K562 (cell line): Measurements from ENCODE around the gene HS3ST1. TPM values are rescaled to one million over a fixed set of nuclear protein-coding genes. Genes with fewer than 3 reads are reported as not detected.

Source experiments
- ARID2 ChIP-seq: fragments of 450-650 bp; IDR thresholded peaks from 2 replicates; pipeline ENCODE4 v1.6.1; 2017; ENCODE audit warnings: antibody characterized with exemption, mild to moderate bottlenecking
- ETS2 ChIP-seq: IDR thresholded peaks from 2 replicates; pipeline ENCODE4 v1.6.1; 2016; ENCODE audit warnings: borderline replicate concordance, missing genetic modification characterization, mild to moderate bottlenecking, moderate library complexity, missing compliant biosample characterization; ENCODE audit not compliant: poor library complexity, severe bottlenecking
- RAD21 ChIP-seq, 2 experiments: fragments of 250-450 bp in 1 of 2; fragments of 450-650 bp in 1 of 2; sonication (Bioruptor Pico) in 1 of 2; formaldehyde crosslinking in 1 of 2; IDR thresholded peaks in 1 of 2; conservative IDR thresholded peaks in 1 of 2; 2 replicates each; pipeline versions ENCODE4 v1.4.0 to v1.8.0; 2020 to 2022; ENCODE audit warnings: mild to moderate bottlenecking in 2 of 2, moderate library complexity in 1 of 2
- YY1 ChIP-seq, 3 experiments: IDR thresholded peaks; 2 replicates each; pipeline ENCODE4 v1.6.1; 2011; ENCODE audit warnings: low read length in 2 of 3, mild to moderate bottlenecking in 2 of 3, moderate library complexity in 2 of 3, borderline replicate concordance in 1 of 3, control low read depth in 1 of 3, low read depth in 1 of 3; ENCODE audit not compliant: insufficient read depth in 3 of 3, insufficient replicate concordance in 2 of 3, control insufficient read depth in 1 of 3, insufficient read length in 1 of 3; ENCODE audit errors: extremely low read depth in 1 of 3
- ZNF165 ChIP-seq: fragments of 250-450 bp; sonication (Bioruptor Pico); IDR thresholded peaks from 2 replicates; pipeline ENCODE4 v1.4.0; 2020; ENCODE audit warnings: borderline replicate concordance
- ZNF274 ChIP-seq: IDR thresholded peaks from 2 replicates; pipeline ENCODE4 v1.6.1; 2011; ENCODE audit warnings: low read depth, mild to moderate bottlenecking, low read length, moderate library complexity, borderline replicate concordance
- polyA plus RNA-seq, 8 experiments: library from polyadenylated mRNA; depleted of rRNA in 4 of 8; stranded (reverse) in 5 of 8; unstranded in 3 of 8; fragments of >200 nt; fragmentation: Nextera tagmentation in 2 of 8; fragmentation: Illumina TruSeq in 1 of 8; extraction: Ambion mirVana in 2 of 8; extraction: Trizol in 1 of 8; gene quantifications; 2 replicates each; pipeline versions ENCODE4 v1.2.1 to v1.2.3, GENCODE V29; 2011 to 2014; ENCODE audit warnings: inconsistent platforms in 1 of 8, missing spikeins in 1 of 8
- total RNA-seq, 7 experiments: library from RNA; depleted of rRNA in 6 of 7; stranded (reverse); fragments of >200 nt in 6 of 7; fragmentation: Illumina TruSeq in 2 of 7; extraction: Trizol in 2 of 7; gene quantifications; 2 replicates each; pipeline versions ENCODE4 v1.2.1 to v1.2.3, GENCODE V29; 2011 to 2021; ENCODE audit warnings: low replicate concordance in 1 of 7
- TF ChIP-seq, protein P1 (sequence below), 2 experiments: IDR thresholded peaks; 2 replicates each; pipeline ENCODE4 v1.6.1; 2012; ENCODE audit warnings: improper control_type of control experiment in 2 of 2, low read depth in 2 of 2, low read length in 2 of 2, borderline replicate concordance in 1 of 2
- TF ChIP-seq, protein P2 (sequence below): IDR thresholded peaks from 3 replicates; pipeline ENCODE4 v1.6.1; 2011; ENCODE audit warnings: borderline replicate concordance, mild to moderate bottlenecking; ENCODE audit not compliant: insufficient read length, insufficient read depth
- TF ChIP-seq, protein P3 (sequence below): fragments of 450-650 bp; formaldehyde crosslinking; IDR thresholded peaks from 2 replicates; pipeline ENCODE4 v1.4.0; 2020; ENCODE audit warnings: mild to moderate bottlenecking, moderate library complexity

The HS3ST1 gene
- total and polyA plus RNA-seq, 9 of the 15 experiments (the other 6 are each of a cell fraction or from before 2014, with no cell fraction given), result 0.02 TPM; not detected in 8

DNA sequence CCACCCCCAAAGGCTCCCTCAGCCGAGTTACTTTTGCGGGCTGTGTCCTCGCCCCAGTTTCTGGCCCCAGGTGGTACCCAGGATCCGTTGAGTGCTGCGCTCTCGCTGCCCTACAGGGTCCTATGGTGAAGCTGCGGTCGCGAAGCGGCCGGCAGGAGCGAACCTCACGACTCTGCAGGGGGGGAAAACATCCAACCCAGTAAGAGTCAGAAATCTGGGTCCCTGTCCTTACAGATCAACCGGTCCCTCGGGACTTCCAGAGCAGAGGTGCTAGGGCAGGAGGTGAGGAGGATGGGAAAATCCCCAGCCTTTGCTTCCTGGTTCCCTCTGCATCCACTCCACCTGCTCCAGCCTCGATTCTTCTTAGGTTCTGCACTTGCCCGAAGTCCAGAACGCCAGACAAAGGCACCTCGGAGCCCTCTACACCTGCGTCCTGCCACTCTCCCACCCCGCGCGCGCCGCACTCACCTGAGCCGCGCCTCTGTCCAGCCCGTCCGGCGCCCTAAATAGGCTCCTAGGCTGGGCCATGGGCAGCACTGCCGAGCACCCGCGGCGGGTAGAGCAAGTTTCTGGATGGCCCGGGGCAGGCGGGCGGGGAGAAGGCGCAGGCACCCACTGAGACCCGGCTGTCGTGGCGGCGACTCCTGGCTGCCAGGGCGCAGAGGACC is at the start of gene HS3ST1 (continued):
- TF ChIP-seq, protein P1, sequence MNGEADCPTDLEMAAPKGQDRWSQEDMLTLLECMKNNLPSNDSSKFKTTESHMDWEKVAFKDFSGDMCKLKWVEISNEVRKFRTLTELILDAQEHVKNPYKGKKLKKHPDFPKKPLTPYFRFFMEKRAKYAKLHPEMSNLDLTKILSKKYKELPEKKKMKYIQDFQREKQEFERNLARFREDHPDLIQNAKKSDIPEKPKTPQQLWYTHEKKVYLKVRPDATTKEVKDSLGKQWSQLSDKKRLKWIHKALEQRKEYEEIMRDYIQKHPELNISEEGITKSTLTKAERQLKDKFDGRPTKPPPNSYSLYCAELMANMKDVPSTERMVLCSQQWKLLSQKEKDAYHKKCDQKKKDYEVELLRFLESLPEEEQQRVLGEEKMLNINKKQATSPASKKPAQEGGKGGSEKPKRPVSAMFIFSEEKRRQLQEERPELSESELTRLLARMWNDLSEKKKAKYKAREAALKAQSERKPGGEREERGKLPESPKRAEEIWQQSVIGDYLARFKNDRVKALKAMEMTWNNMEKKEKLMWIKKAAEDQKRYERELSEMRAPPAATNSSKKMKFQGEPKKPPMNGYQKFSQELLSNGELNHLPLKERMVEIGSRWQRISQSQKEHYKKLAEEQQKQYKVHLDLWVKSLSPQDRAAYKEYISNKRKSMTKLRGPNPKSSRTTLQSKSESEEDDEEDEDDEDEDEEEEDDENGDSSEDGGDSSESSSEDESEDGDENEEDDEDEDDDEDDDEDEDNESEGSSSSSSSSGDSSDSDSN (IDR thresholded peaks at IDR 0.05; ENCODE audit: borderline replicate concordance in 1 of 2, low read depth in 2 of 2, low read length in 2 of 2), result no peak
- TF ChIP-seq, protein P2, sequence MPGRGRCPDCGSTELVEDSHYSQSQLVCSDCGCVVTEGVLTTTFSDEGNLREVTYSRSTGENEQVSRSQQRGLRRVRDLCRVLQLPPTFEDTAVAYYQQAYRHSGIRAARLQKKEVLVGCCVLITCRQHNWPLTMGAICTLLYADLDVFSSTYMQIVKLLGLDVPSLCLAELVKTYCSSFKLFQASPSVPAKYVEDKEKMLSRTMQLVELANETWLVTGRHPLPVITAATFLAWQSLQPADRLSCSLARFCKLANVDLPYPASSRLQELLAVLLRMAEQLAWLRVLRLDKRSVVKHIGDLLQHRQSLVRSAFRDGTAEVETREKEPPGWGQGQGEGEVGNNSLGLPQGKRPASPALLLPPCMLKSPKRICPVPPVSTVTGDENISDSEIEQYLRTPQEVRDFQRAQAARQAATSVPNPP, result no peak
- TF ChIP-seq ZNF274 (no peak), YY1 (IDR thresholded peaks at IDR 0.05; ENCODE audit: borderline replicate concordance in 1 of 3, control insufficient read depth in 1 of 3, extremely low read depth in 1 of 3, insufficient read depth in 3 of 3, insufficient read length in 1 of 3, insufficient replicate concordance in 2 of 3, low read depth in 1 of 3, low read length in 2 of 3) (no peak), RAD21 (CRISPR knock-in tag; conservative IDR thresholded peaks at IDR 0.05 in 1 of 2, IDR thresholded peaks at IDR 0.05 in 1 of 2) (no peak), ETS2 (tag) (no peak), ZNF165 (CRISPR knock-in tag) (no peak), ARID2 (no peak)
- TF ChIP-seq, protein P3, sequence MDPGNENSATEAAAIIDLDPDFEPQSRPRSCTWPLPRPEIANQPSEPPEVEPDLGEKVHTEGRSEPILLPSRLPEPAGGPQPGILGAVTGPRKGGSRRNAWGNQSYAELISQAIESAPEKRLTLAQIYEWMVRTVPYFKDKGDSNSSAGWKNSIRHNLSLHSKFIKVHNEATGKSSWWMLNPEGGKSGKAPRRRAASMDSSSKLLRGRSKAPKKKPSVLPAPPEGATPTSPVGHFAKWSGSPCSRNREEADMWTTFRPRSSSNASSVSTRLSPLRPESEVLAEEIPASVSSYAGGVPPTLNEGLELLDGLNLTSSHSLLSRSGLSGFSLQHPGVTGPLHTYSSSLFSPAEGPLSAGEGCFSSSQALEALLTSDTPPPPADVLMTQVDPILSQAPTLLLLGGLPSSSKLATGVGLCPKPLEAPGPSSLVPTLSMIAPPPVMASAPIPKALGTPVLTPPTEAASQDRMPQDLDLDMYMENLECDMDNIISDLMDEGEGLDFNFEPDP (CRISPR knock-in tag), result no peak
